Keratinocyte (primary cell): ENCODE data around the gene MAP1S. TPM values are rescaled to one million over a fixed set of nuclear protein-coding genes. Genes with fewer than 3 reads are reported as not detected.

ENCODE experiments used
- DNase-seq: peaks from one replicate; pipeline ENCODE4 v3.0.0-alpha.2; 2011; ENCODE audit warnings: low read depth, missing footprints, low spot score
- FAIRE-seq: peaks from 2 replicates; lab custom pipeline; 2011; peaks lifted over from hg19 to GRCh38; lab: Jason Lieb, UNC
- H2AFZ ChIP-seq: 2 replicates; pipeline ENCODE4 v1.6.0; 2012; ENCODE audit warnings: low read length, control low read depth, inconsistent platforms; ENCODE audit not compliant: control insufficient read depth
- H3K27ac ChIP-seq: 2 replicates; pipeline ENCODE4 v1.5.1; 2011; ENCODE audit warnings: low read length; ENCODE audit not compliant: control insufficient read depth, insufficient read depth
- H3K27me3 ChIP-seq: 3 replicates; pipeline ENCODE4 v1.6.0; 2011; ENCODE audit warnings: low read length; ENCODE audit not compliant: control insufficient read depth, insufficient read depth; ENCODE audit errors: extremely low read depth
- H3K36me3 ChIP-seq, 2 experiments: 2 replicates in 1 of 2; 3 replicates in 1 of 2; pipeline ENCODE4 v1.5.1; 2011; ENCODE audit warnings: low read length in 2 of 2, mild to moderate bottlenecking in 1 of 2; ENCODE audit not compliant: control insufficient read depth in 2 of 2, insufficient read depth in 2 of 2; ENCODE audit errors: extremely low read depth in 1 of 2
- H3K4me1 ChIP-seq: 3 replicates; pipeline ENCODE4 v1.5.1; 2011; ENCODE audit warnings: low read length; ENCODE audit not compliant: control insufficient read depth, insufficient read depth; ENCODE audit errors: extremely low read depth
- H3K4me2 ChIP-seq: 3 replicates; pipeline ENCODE4 v1.6.0; 2011; ENCODE audit warnings: low read depth, low read length; ENCODE audit not compliant: control insufficient read depth, insufficient read depth; ENCODE audit errors: extremely low read depth
- H3K4me3 ChIP-seq, 3 experiments: fragments of 200-600 bp in 1 of 3; sonication (generic) in 1 of 3; 2 replicates in 2 of 3; 3 replicates in 1 of 3; pipeline ENCODE4 v1.5.1; 2011 to 2016; ENCODE audit warnings: low read length in 3 of 3, mild to moderate bottlenecking in 3 of 3, control low read depth in 2 of 3, inconsistent platforms in 1 of 3, low read depth in 1 of 3, mixed read lengths in 1 of 3, mixed run types in 1 of 3, moderate library complexity in 1 of 3; ENCODE audit not compliant: control insufficient read depth in 2 of 3, insufficient read depth in 2 of 3; ENCODE audit errors: extremely low read depth in 1 of 3
- H3K79me2 ChIP-seq: 2 replicates; pipeline ENCODE4 v1.6.0; 2012; ENCODE audit warnings: low read length; ENCODE audit not compliant: control insufficient read depth, insufficient read depth
- H3K9ac ChIP-seq: 3 replicates; pipeline ENCODE4 v1.6.0; 2011; ENCODE audit warnings: low read length; ENCODE audit not compliant: control insufficient read depth, insufficient read depth; ENCODE audit errors: extremely low read depth
- H3K9me1 ChIP-seq: 3 replicates; pipeline ENCODE4 v1.6.0; 2011; ENCODE audit warnings: low read length; ENCODE audit not compliant: control insufficient read depth, insufficient read depth; ENCODE audit errors: extremely low read depth
- H3K9me3 ChIP-seq: 2 replicates; pipeline ENCODE4 v1.5.1; 2012; ENCODE audit warnings: low read depth, low read length; ENCODE audit not compliant: control insufficient read depth
- H4K20me1 ChIP-seq: 3 replicates; pipeline ENCODE4 v1.6.0; 2011; ENCODE audit warnings: low read length; ENCODE audit not compliant: control insufficient read depth, insufficient read depth; ENCODE audit errors: extremely low read depth
- CTCF ChIP-seq, 3 experiments: IDR thresholded peaks in 1 of 3; conservative IDR thresholded peaks in 1 of 3; optimal IDR thresholded peaks in 1 of 3; 2 replicates in 2 of 3; 3 replicates in 1 of 3; pipeline versions ENCODE3 to v1.5.1; 2011; ENCODE audit warnings: low read length in 3 of 3, mild to moderate bottlenecking in 3 of 3, moderate library complexity in 2 of 3, control low read depth in 1 of 3, inconsistent platforms in 1 of 3; ENCODE audit not compliant: insufficient read depth in 2 of 3; ENCODE audit errors: extremely low read depth in 1 of 3
- EZH2 ChIP-seq: IDR thresholded peaks from one replicate; pipeline ENCODE4 v1.6.1; 2012; ENCODE audit warnings: inconsistent platforms, mild to moderate bottlenecking, low read length, moderate library complexity
- dilution Hi-C: fragments of 300-500 bp; cut with MboI; formaldehyde crosslinking; loops from one replicate; pipeline ENCODE4 v1.7.0; 2020; ENCODE audit warnings: low sequenced_read_pairs; ENCODE audit not compliant: extremely low pct_ligation_motif_present
- polyA plus RNA-seq, 5 experiments: library from polyadenylated mRNA; depleted of rRNA in 3 of 5; stranded (reverse) in 3 of 5; stranded (forward) in 1 of 5; unstranded in 1 of 5; fragments of >200 nt; gene quantifications; 1 replicate in 1 of 5; 2 replicates in 3 of 5; 3 replicates in 1 of 5; pipeline versions ENCODE4 v1.2.1 to v1.2.3, GENCODE V29; 2011 to 2012; ENCODE audit warnings: missing spikeins in 2 of 5, low read depth in 1 of 5, low replicate concordance in 1 of 5

Gene MAP1S
- polyA plus RNA-seq, 1 donor (not counting 4 experiments of a cell fraction or from before 2014, with no cell fraction given): 3.7 TPM

- Histone ChIP-seq H3K27me3 (peaks cover 20% of the 10 kb centered on the region), H3K4me3 (no peak overlapping the region), H3K9me1 (no peaks in the 10 kb centered on the region), H3K36me3 (no peaks in the 10 kb centered on the region), H3K27ac (no peak overlapping the region), H2AFZ (no peak overlapping the region), H3K9me3 (no peaks in the 10 kb centered on the region), H3K79me2 (no peaks in the 10 kb centered on the region), H3K4me1 (no peaks in the 10 kb centered on the region), H3K4me2 (no peak overlapping the region), H3K9ac (no peak overlapping the region), H4K20me1 (no peaks in the 10 kb centered on the region)
- no peak for FAIRE-seq
- peak; percentile 0 for TF ChIP-seq EZH2
- no peak for TF ChIP-seq CTCF (optimal IDR thresholded peaks at IDR 0.05 in 1 of 3, IDR thresholded peaks at IDR 0.05 in 1 of 3, conservative IDR thresholded peaks at IDR 0.05 in 1 of 3; ENCODE audit: extremely low read depth in 1 of 3, insufficient read depth in 2 of 3, low read length in 3 of 3)
- dilution Hi-C loops: no loop called here
- no peak for DNase-seq
Measured at GRCh38 chr19:17679526-17680229, 39.6 kb upstream of the MAP1S start.

- Histone ChIP-seq H4K20me1 (no peaks in the 10 kb centered on the region), H3K27me3 (peaks cover 23% of the 10 kb centered on the region), H3K4me3 (no peak overlapping the region), H2AFZ (no peak overlapping the region), H3K9me3 (no peaks in the 10 kb centered on the region), H3K36me3 (no peaks in the 10 kb centered on the region), H3K4me2 (no peak overlapping the region), H3K9me1 (no peaks in the 10 kb centered on the region), H3K79me2 (no peaks in the 10 kb centered on the region), H3K27ac (no peak overlapping the region), H3K9ac (no peak overlapping the region), H3K4me1 (no peaks in the 10 kb centered on the region)
- FAIRE-seq (no peak), DNase-seq (no peak)
- dilution Hi-C loops: no loop called here
- no peak for TF ChIP-seq CTCF (optimal IDR thresholded peaks at IDR 0.05 in 1 of 3, IDR thresholded peaks at IDR 0.05 in 1 of 3, conservative IDR thresholded peaks at IDR 0.05 in 1 of 3; ENCODE audit: extremely low read depth in 1 of 3, insufficient read depth in 2 of 3, low read length in 3 of 3)
- TF ChIP-seq EZH2: peak; percentile 67
Measured at GRCh38 chr19:17680230-17680722, 39.0 kb upstream of the MAP1S start.
